CD14-positive monocyte (primary cell): ENCODE data around the gene FAM177B. TPM values are rescaled to one million over a fixed set of nuclear protein-coding genes. Genes with fewer than 3 reads are reported as not detected.
A peak's percentile ranks its signal among the peaks of the same experiment; 100 is the strongest.

ENCODE experiments used
- DNase-seq, 3 donors: peaks; one replicate each; pipeline ENCODE4 v3.0.0-alpha.2; 2011 to 2022
- H2AFZ ChIP-seq: 2 replicates; pipeline ENCODE4 v1.6.0; 2012; ENCODE audit warnings: mild to moderate bottlenecking, low read depth, low read length, inconsistent platforms; ENCODE audit not compliant: insufficient read depth, poor library complexity, severe bottlenecking
- H3K27ac ChIP-seq, 2 donors: 1 replicate in 1 of 2; 2 replicates in 1 of 2; pipeline ENCODE4 v1.5.1; 2012 to 2013; ENCODE audit warnings: low read length in 2 of 2, control low read depth in 1 of 2, inconsistent platforms in 1 of 2, low read depth in 1 of 2, mild to moderate bottlenecking in 1 of 2
- H3K27me3 ChIP-seq, 2 donors: one replicate each; pipeline versions ENCODE4 v1.6.0 to v1.6.1; 2011 to 2013; ENCODE audit warnings: low read length in 2 of 2; ENCODE audit not compliant: control insufficient read depth in 2 of 2, insufficient read depth in 2 of 2
- H3K36me3 ChIP-seq, 2 donors: replicated peaks in 1 of 2; 1 replicate in 1 of 2; 2 replicates in 1 of 2; pipeline versions ENCODE4 v1.5.1 to v1.6.1; 2012 to 2013; ENCODE audit warnings: low read length in 2 of 2, control low read depth in 1 of 2, inconsistent platforms in 1 of 2, mild to moderate bottlenecking in 1 of 2; ENCODE audit not compliant: insufficient read depth in 2 of 2, control insufficient read depth in 1 of 2
- H3K4me1 ChIP-seq, 2 donors: 1 replicate in 1 of 2; 2 replicates in 1 of 2; pipeline versions ENCODE4 v1.5.1 to v1.6.1; 2012 to 2013; ENCODE audit warnings: low read length in 2 of 2, control low read depth in 1 of 2, inconsistent platforms in 1 of 2, mild to moderate bottlenecking in 1 of 2, moderate library complexity in 1 of 2; ENCODE audit not compliant: insufficient read depth in 2 of 2, control insufficient read depth in 1 of 2
- H3K4me2 ChIP-seq: replicated peaks from 2 replicates; pipeline ENCODE3; 2012; ENCODE audit warnings: low read length, moderate library complexity, mild to moderate bottlenecking; ENCODE audit not compliant: poor library complexity, severe bottlenecking; ENCODE audit errors: extremely low read depth
- H3K4me3 ChIP-seq, 3 experiments: fragments of 200-600 bp in 1 of 3; sonication (generic) in 1 of 3; replicated peaks in 1 of 3; 1 replicate in 2 of 3; 2 replicates in 1 of 3; pipeline ENCODE4 v1.5.1; 2011 to 2013; ENCODE audit warnings: low read length in 3 of 3, mild to moderate bottlenecking in 3 of 3, control low read depth in 2 of 3, low read depth in 2 of 3, inconsistent platforms in 1 of 3, moderate library complexity in 1 of 3
- H3K79me2 ChIP-seq: 2 replicates; pipeline ENCODE4 v1.6.0; 2012; ENCODE audit warnings: mild to moderate bottlenecking, control low read depth, inconsistent platforms, low read length, moderate library complexity; ENCODE audit not compliant: insufficient read depth
- H3K9ac ChIP-seq: 2 replicates; pipeline ENCODE4 v1.6.0; 2017; ENCODE audit warnings: low read length, mild to moderate bottlenecking; ENCODE audit not compliant: insufficient read depth, poor library complexity, severe bottlenecking
- H3K9me3 ChIP-seq, 2 donors: replicated peaks in 1 of 2; 1 replicate in 1 of 2; 2 replicates in 1 of 2; pipeline versions ENCODE4 v1.5.1 to v1.6.1; 2012 to 2013; ENCODE audit warnings: low read length in 2 of 2, control low read depth in 1 of 2; ENCODE audit not compliant: control insufficient read depth in 1 of 2, insufficient read depth in 1 of 2
- H4K20me1 ChIP-seq: 2 replicates; pipeline ENCODE4 v1.6.0; 2012; ENCODE audit warnings: mild to moderate bottlenecking, low read length, control low read depth, moderate library complexity; ENCODE audit not compliant: insufficient read depth
- H3K27ac Mint-ChIP-seq, 7 donors: one replicate each; pipeline ENCODE4 v1.8.0; 2020; ENCODE audit warnings: mild to moderate bottlenecking in 7 of 7, mixed read lengths in 7 of 7, moderate library complexity in 6 of 7, inconsistent platforms in 2 of 7
- H3K27me3 Mint-ChIP-seq, 3 donors: one replicate each; pipeline ENCODE4 v1.8.0; 2021 to 2022; ENCODE audit warnings: low read depth in 3 of 3, mild to moderate bottlenecking in 3 of 3, mixed read lengths in 3 of 3, moderate library complexity in 3 of 3, inconsistent platforms in 1 of 3
- H3K36me3 Mint-ChIP-seq, 2 donors: one replicate each; pipeline ENCODE4 v1.8.0; 2020; ENCODE audit warnings: mixed read lengths in 2 of 2, inconsistent platforms in 1 of 2, mild to moderate bottlenecking in 1 of 2
- H3K4me1 Mint-ChIP-seq: one replicate; pipeline ENCODE4 v1.8.0; 2020; ENCODE audit warnings: mild to moderate bottlenecking, mixed read lengths
- H3K4me3 Mint-ChIP-seq, 2 donors: one replicate each; pipeline ENCODE4 v1.8.0; 2020; ENCODE audit warnings: mild to moderate bottlenecking in 2 of 2, mixed read lengths in 2 of 2, moderate library complexity in 1 of 2
- H3K9me3 Mint-ChIP-seq, 7 donors: one replicate each; pipeline ENCODE4 v1.8.0; 2020 to 2022; ENCODE audit warnings: mixed read lengths in 7 of 7, mild to moderate bottlenecking in 6 of 7, moderate library complexity in 6 of 7, inconsistent platforms in 2 of 7
- WGBS: methylation state at CpG from one replicate; pipeline ENCODE4 v1.1.5; 2013; ENCODE audit warnings: missing lambda C conversion rate; ENCODE audit not compliant: insufficient coverage; 5-methylcytosine and 5-hydroxymethylcytosine counted together
- intact Hi-C, 2 donors: fragments of 100-400 bp; cut with micrococcal nuclease; formaldehyde crosslinking; loops; one replicate each; pipeline versions ENCODE4 v1.15.0 to v1.15.1; 2023
- polyA plus RNA-seq, 3 donors: library from polyadenylated mRNA; depleted of rRNA in 1 of 3; unstranded in 2 of 3; stranded (reverse) in 1 of 3; fragments of 300-500 nt in 2 of 3; fragments of >200 nt in 1 of 3; fragmentation: Illumina TruSeq in 2 of 3; gene quantifications; 1 replicate in 2 of 3; 2 replicates in 1 of 3; pipeline ENCODE4 v1.2.3, GENCODE V29; 2012 to 2021
- TF ChIP-seq, protein P1 (sequence below): fragments of 200-600 bp; IDR thresholded peaks from one replicate; pipeline ENCODE4 v1.8.0; 2022; ENCODE audit warnings: antibody characterized with exemption, mild to moderate bottlenecking

FAM177B gene
- polyA plus RNA-seq, 3 donors, result not detected

DNA sequence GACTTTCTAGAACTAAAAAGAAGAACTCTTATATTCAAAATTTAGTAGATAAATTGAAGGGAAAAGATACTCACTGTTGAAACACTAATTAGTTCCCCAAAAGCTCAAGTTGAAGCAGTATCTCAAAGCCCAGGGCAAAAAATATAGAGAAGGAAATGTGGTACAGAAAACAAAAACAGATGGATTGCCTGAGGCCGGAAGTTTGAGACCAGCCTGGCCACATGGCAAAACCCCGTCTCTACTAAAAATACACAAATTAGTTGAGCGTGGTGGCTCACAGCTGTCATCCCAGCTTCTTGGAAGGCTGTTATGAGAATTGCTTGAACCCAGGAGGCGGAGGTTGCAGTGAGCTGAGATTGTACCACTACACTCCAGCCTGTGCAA, 36.0 kb downstream of the FAM177B start:
- Histone ChIP-seq H3K27me3 (no peaks in the 10 kb centered on the region), H3K9me3 (peaks cover 6 to 11% of the 10 kb centered on the region in 2 donors), H2AFZ (peak overlapping the region; percentile 57), H3K27ac (peak overlapping the region; percentile 30 to 60), H4K20me1 (no peaks in the 10 kb centered on the region), H3K4me3 (peak overlapping the region in 1 of 3 experiments; percentile 59), H3K4me2 (peak overlapping the region; percentile 64), H3K9ac (peak overlapping the region; percentile 24), H3K4me1 (peaks cover 23 to 28% of the 10 kb centered on the region in 2 donors), H3K36me3 (no peaks in the 10 kb centered on the region), H3K79me2 (no peaks in the 10 kb centered on the region)
- Mint-ChIP-seq H3K36me3 (peaks cover 0 to 8% of the 10 kb centered on the region in 2 donors), H3K4me3 (peak overlapping the region in 1 of 2 donors; percentile 80), H3K27me3 (no peaks in the 10 kb centered on the region), H3K4me1 (peaks cover 25% of the 10 kb centered on the region), H3K9me3 (peaks cover 8 to 16% (median 10%) of the 10 kb centered on the region in 7 donors), H3K27ac (peak overlapping the region; percentile 58 to 87 (median 78))
- TF ChIP-seq, protein P1, sequence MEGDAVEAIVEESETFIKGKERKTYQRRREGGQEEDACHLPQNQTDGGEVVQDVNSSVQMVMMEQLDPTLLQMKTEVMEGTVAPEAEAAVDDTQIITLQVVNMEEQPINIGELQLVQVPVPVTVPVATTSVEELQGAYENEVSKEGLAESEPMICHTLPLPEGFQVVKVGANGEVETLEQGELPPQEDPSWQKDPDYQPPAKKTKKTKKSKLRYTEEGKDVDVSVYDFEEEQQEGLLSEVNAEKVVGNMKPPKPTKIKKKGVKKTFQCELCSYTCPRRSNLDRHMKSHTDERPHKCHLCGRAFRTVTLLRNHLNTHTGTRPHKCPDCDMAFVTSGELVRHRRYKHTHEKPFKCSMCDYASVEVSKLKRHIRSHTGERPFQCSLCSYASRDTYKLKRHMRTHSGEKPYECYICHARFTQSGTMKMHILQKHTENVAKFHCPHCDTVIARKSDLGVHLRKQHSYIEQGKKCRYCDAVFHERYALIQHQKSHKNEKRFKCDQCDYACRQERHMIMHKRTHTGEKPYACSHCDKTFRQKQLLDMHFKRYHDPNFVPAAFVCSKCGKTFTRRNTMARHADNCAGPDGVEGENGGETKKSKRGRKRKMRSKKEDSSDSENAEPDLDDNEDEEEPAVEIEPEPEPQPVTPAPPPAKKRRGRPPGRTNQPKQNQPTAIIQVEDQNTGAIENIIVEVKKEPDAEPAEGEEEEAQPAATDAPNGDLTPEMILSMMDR, result no peak
- intact Hi-C loops, result no loop called here
- no CpG with 5 or more reads among the region's 4 CpGs for WGBS
- DNase-seq, result peak in 1 of 3 donors; percentile 11

DNA sequence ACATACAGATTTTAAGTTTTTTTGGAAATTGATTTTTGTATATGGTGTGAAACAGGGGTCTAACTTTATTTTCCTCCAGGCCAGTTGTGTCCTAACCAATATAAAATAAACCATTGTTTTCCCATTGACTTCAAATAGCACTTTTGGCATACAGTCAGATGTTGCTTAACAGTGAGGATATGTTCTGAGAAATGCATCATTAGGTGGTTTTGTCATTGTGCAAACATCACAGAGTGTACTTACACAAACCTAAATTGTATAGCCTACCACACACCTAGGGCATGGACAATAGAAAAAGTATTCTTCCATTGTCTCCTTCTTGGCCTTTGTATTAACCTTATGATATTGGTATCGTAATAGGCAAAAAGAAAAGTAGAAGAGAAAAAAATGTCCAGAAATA, 40.5 kb downstream of the FAM177B start:
- H3K27ac Mint-ChIP-seq, result no peak overlapping the region
- TF ChIP-seq, protein P1, result no peak
- peaks cover 12% of the 10 kb centered on the region for H3K4me1 Mint-ChIP-seq
- Histone ChIP-seq H3K9ac (no peak overlapping the region), H3K4me2 (no peak overlapping the region), H3K27me3 (no peaks in the 10 kb centered on the region), H3K9me3 (no peaks in the 10 kb centered on the region), H3K36me3 (no peaks in the 10 kb centered on the region), H3K4me1 (peaks cover 10 to 15% of the 10 kb centered on the region in 2 donors), H3K4me3 (no peak overlapping the region), H3K79me2 (no peaks in the 10 kb centered on the region), H2AFZ (no peak overlapping the region), H4K20me1 (no peaks in the 10 kb centered on the region), H3K27ac (no peak overlapping the region)
- H3K27me3 Mint-ChIP-seq, result peaks cover 0 to 3% (median 0%) of the 10 kb centered on the region in 3 donors
- H3K9me3 Mint-ChIP-seq, result peaks cover 0 to 10% (median 4%) of the 10 kb centered on the region in 7 donors
- DNase-seq, result no peak
- intact Hi-C loops, result no loop called here
- H3K36me3 Mint-ChIP-seq, result no peaks in the 10 kb centered on the region
- no CpG with 5 or more reads among the region's 1 CpG for WGBS
- H3K4me3 Mint-ChIP-seq, result no peak overlapping the region
